Spinal cord (tissue), 10 donors: Measurements from ENCODE around the gene CXCL11. TPM values are rescaled to one million over a fixed set of nuclear protein-coding genes. Genes with fewer than 3 reads are reported as not detected.
"Not testable (repeated sequence)": the region's sequence is repeated elsewhere in the genome, so short reads cannot be mapped to it uniquely, and the experiment has no call there.

Experiments
- DNase-seq, 6 donors: peaks; one replicate each; pipeline versions ENCODE4 v3.0.0 to v3.0.0-alpha.2; 2013 to 2015; ENCODE audit warnings: low spot score in 6 of 6, low read depth in 4 of 6
- H3K27ac ChIP-seq: one replicate; pipeline ENCODE4 v1.5.1; 2013; ENCODE audit warnings: low read depth, low read length, control low read depth
- H3K27me3 ChIP-seq: one replicate; pipeline ENCODE4 v1.6.1; 2013; ENCODE audit warnings: low read length; ENCODE audit not compliant: control insufficient read depth, insufficient read depth
- H3K36me3 ChIP-seq: one replicate; pipeline ENCODE4 v1.6.1; 2013; ENCODE audit warnings: low read length; ENCODE audit not compliant: control insufficient read depth, insufficient read depth
- H3K4me1 ChIP-seq: one replicate; pipeline ENCODE4 v1.6.1; 2013; ENCODE audit warnings: low read length; ENCODE audit not compliant: control insufficient read depth, insufficient read depth
- H3K4me3 ChIP-seq: one replicate; pipeline ENCODE4 v1.5.1; 2013; ENCODE audit warnings: low read depth, low read length, control low read depth
- H3K9me3 ChIP-seq: one replicate; pipeline ENCODE4 v1.6.1; 2013; ENCODE audit warnings: low read length; ENCODE audit not compliant: control insufficient read depth, insufficient read depth
- WGBS: methylation state at CpG from one replicate; pipeline ENCODE4 v1.1.5; 2013; ENCODE audit warnings: missing lambda C conversion rate; ENCODE audit not compliant: insufficient coverage; 5-methylcytosine and 5-hydroxymethylcytosine counted together
- polyA plus RNA-seq, 2 donors: library from polyadenylated mRNA; unstranded; fragments of 120-200 nt; gene quantifications; one replicate each; pipeline ENCODE4 v1.2.1, GENCODE V29; 2013; ENCODE audit not compliant: insufficient read length in 2 of 2
- total RNA-seq, 2 donors: library from RNA; depleted of rRNA in 1 of 2; stranded (reverse); fragments of 120-200 nt in 1 of 2; fragments of >200 nt in 1 of 2; gene quantifications; one replicate each; pipeline versions ENCODE4 v1.2.3 to v1.2.4, GENCODE V29; 2013 to 2014
- donor health status: healthy.

CXCL11 gene
- total and polyA plus RNA-seq, 4 donors: 0.69 TPM; not detected in 3

GRCh38 chr4:76009311-76009710, 26.6 kb downstream of the CXCL11 start:
- no peak overlapping the region for H3K4me3 ChIP-seq
- H3K27ac ChIP-seq: no peak overlapping the region
- no peaks in the 10 kb centered on the region for H3K27me3 ChIP-seq
- peaks cover 6% of the 10 kb centered on the region for H3K4me1 ChIP-seq
- no CpG with 5 or more reads among the region's 5 CpGs for WGBS
- DNase-seq: no peak
- no peaks in the 10 kb centered on the region for H3K36me3 ChIP-seq
- H3K9me3 ChIP-seq: no peaks in the 10 kb centered on the region

- no peaks in the 10 kb centered on the region for H3K27me3 ChIP-seq
- WGBS: 100% methylated on average over 1 of the region's 1 CpG
- DNase-seq: no peak
- no peaks in the 10 kb centered on the region for H3K36me3 ChIP-seq
- no peak within 1 kb of the TSS for H3K27ac ChIP-seq
- peaks cover 6% of the 10 kb centered on the region for H3K4me1 ChIP-seq
- no peaks in the 10 kb centered on the region for H3K9me3 ChIP-seq
- H3K4me3 ChIP-seq: no peak within 1 kb of the TSS
Measured at GRCh38 chr4:76007089-76007862, 28.6 kb downstream of the CXCL11 start, which contains the start of gene CXCL9. CXCL9 (minus strand) TSS chr4:76007509; CDS start chr4:76007449, 60 bp downstream.

GRCh38 chr4:76003620-76004019, 32.2 kb downstream of the CXCL11 start:
- Histone ChIP-seq H3K36me3 (no peaks in the 10 kb centered on the region), H3K9me3 (no peaks in the 10 kb centered on the region)
- no CpG with 5 or more reads among the region's 3 CpGs for WGBS

GRCh38 chr4:76003035-76003434, 32.8 kb downstream of the CXCL11 start:
- Histone ChIP-seq H3K4me3 (no peak overlapping the region), H3K27me3 (no peaks in the 10 kb centered on the region), H3K27ac (no peak overlapping the region), H3K36me3 (no peaks in the 10 kb centered on the region), H3K4me1 (no peaks in the 10 kb centered on the region), H3K9me3 (no peaks in the 10 kb centered on the region)
- 100% methylated on average over 1 of the region's 2 CpGs for WGBS
- DNase-seq: no peak

More at GRCh38 chr4:76003620-76004019, 32.2 kb downstream of the CXCL11 start:
- Histone ChIP-seq H3K4me1 (no peaks in the 10 kb centered on the region), H3K27me3 (no peaks in the 10 kb centered on the region), H3K4me3 (no peak overlapping the region), H3K27ac (no peak overlapping the region)
- no peak for DNase-seq

GRCh38 chr4:76002176-76002575, 33.7 kb downstream of the CXCL11 start:
- Histone ChIP-seq H3K27me3 (no peaks in the 10 kb centered on the region), H3K27ac (no peak overlapping the region), H3K4me1 (no peaks in the 10 kb centered on the region), H3K36me3 (no peaks in the 10 kb centered on the region), H3K4me3 (no peak overlapping the region), H3K9me3 (no peaks in the 10 kb centered on the region)
- DNase-seq: no peak
- WGBS: no CpG with 5 or more reads among the region's 4 CpGs

GRCh38 chr4:76001700-76002099, 34.2 kb downstream of the CXCL11 start:
- no peak overlapping the region for H3K4me3 ChIP-seq
- WGBS: no CpG with 5 or more reads among the region's 7 CpGs
- H3K4me1 ChIP-seq: no peaks in the 10 kb centered on the region
- no peak overlapping the region for H3K27ac ChIP-seq
- DNase-seq: no peak
- no peaks in the 10 kb centered on the region for H3K27me3 ChIP-seq
- no peaks in the 10 kb centered on the region for H3K9me3 ChIP-seq
- H3K36me3 ChIP-seq: no peaks in the 10 kb centered on the region

GRCh38 chr4:76000279-76000678, 35.6 kb downstream of the CXCL11 start:
- Histone ChIP-seq H3K36me3 (no peaks in the 10 kb centered on the region), H3K27me3 (no peaks in the 10 kb centered on the region), H3K4me3 (no peak overlapping the region), H3K27ac (no peak overlapping the region), H3K4me1 (no peaks in the 10 kb centered on the region), H3K9me3 (no peaks in the 10 kb centered on the region)
- WGBS: 82% methylated on average over 1 of the region's 1 CpG
- DNase-seq: no peak

- H3K4me3 ChIP-seq, H3K36me3 ChIP-seq, H3K4me1 ChIP-seq, H3K27ac ChIP-seq, DNase-seq, H3K9me3 ChIP-seq, H3K27me3 ChIP-seq: not testable (repeated sequence)
- WGBS: no CpG with 5 or more reads among the region's 2 CpGs
Measured at GRCh38 chr4:75998525-75999147, 37.2 kb downstream of the CXCL11 start.

GRCh38 chr4:75997946-75998345, 37.9 kb downstream of the CXCL11 start:
- H3K27me3 ChIP-seq: no peaks in the 10 kb centered on the region
- no peak overlapping the region for H3K27ac ChIP-seq
- DNase-seq: no peak
- H3K9me3 ChIP-seq: no peaks in the 10 kb centered on the region
- H3K4me1 ChIP-seq: no peaks in the 10 kb centered on the region
- H3K36me3 ChIP-seq: no peaks in the 10 kb centered on the region
- H3K4me3 ChIP-seq: no peak overlapping the region
- WGBS: 90% methylated on average over 2 of the region's 2 CpGs

GRCh38 chr4:75997081-75997480, 38.8 kb downstream of the CXCL11 start:
- H3K36me3 ChIP-seq: no peaks in the 10 kb centered on the region
- no peaks in the 10 kb centered on the region for H3K9me3 ChIP-seq
- no peaks in the 10 kb centered on the region for H3K4me1 ChIP-seq
- no peaks in the 10 kb centered on the region for H3K27me3 ChIP-seq
- no peak overlapping the region for H3K4me3 ChIP-seq
- DNase-seq: no peak
- no peak overlapping the region for H3K27ac ChIP-seq
- WGBS: no CpG with 5 or more reads among the region's 1 CpG
